Heart left ventricle (tissue), 13 donors: Measurements from ENCODE around the gene ZDHHC21.

ENCODE experiments used
- CTCF ChIP-seq, 12 donors: fragments of 200-600 bp; sonication (generic) in 4 of 12; IDR thresholded peaks; one replicate each; pipeline versions ENCODE4 v1.5.0 to v1.8.0; 2018 to 2022; ENCODE audit warnings: antibody characterized with exemption in 12 of 12, mild to moderate bottlenecking in 5 of 12
- POLR2A ChIP-seq, 2 donors: fragments of 450-650 bp; IDR thresholded peaks; one replicate each; pipeline ENCODE4 v1.6.1; 2017; ENCODE audit warnings: antibody characterized with exemption in 2 of 2, mild to moderate bottlenecking in 2 of 2, moderate library complexity in 2 of 2
- donor health status: ischemic (EF 13 %, LVEDD 7.1; RV severe dilation, severe dysfunction).
- donor health status: DM: no; HTN: yes; CAD: no.
- donor health status: DM: no; HTN: no; CAD: no.
- donor health status: ischemic (EF 25% LVEDD 6.9; RV normal size, moderate dysfunction).
- donor health status: ischemic (EF 25% LVEDD 5.7; RV mildly dilated, moderate dysfunction).
- donor health status: ischemic (EF 35%, LVEDD 5.7; RV mildly dilated, moderate dysfunction).
- donor health status: nonischemic (EF 11% LVEDD 7.7; RV severe dilation, severe dysfunction).
- donor health status: DM: yes; HTN: yes; CAD: no.
- donor health status: PGD.
- donor health status: ischemic (EF 29% LVEDD 5.4; RV normal size, mild dysfunction).
- donor health status: nonischemic (EF 23%, LVEDD 6.1; RV moderate dilation, normal function).

GRCh38 chr9:14574173-14574572, 119.1 kb downstream of the ZDHHC21 start:
- TF ChIP-seq CTCF (IDR thresholded peaks at IDR 0.05) (no peak), POLR2A (IDR thresholded peaks at IDR 0.05) (no peak)
